ENCODE measurements around the gene BAZ2B.

- TF ChIP-seq CTCF (IDR thresholded peaks at IDR 0.05; ENCODE audit: borderline replicate concordance, extremely low read depth, low read length, poor library complexity, severe bottlenecking) (no peak), EZH2 (IDR thresholded peaks at IDR 0.05; ENCODE audit: borderline replicate concordance, low read depth, low read length, severe bottlenecking) (no peak)
Observed at GRCh38 chr2:159362816-159363251, 253.5 kb downstream of the BAZ2B start.
